Fibroblast of lung (primary cell): ENCODE data around the gene SNAPC3. TPM values are rescaled to one million over a fixed set of nuclear protein-coding genes. Genes with fewer than 3 reads are reported as not detected.
A peak's percentile ranks its signal among the peaks of the same experiment; 100 is the strongest.

Experiments
- DNase-seq, 2 donors: peaks; one replicate each; pipeline versions ENCODE4 v3.0.0 to v3.0.0-alpha.2; 2010; ENCODE audit warnings: low read depth in 2 of 2
- H2AFZ ChIP-seq: 2 replicates; pipeline ENCODE4 v1.5.1; 2012; ENCODE audit warnings: low read length, control low read depth, inconsistent platforms
- H3K27ac ChIP-seq: 2 replicates; pipeline ENCODE4 v1.5.1; 2011; ENCODE audit warnings: low read length, control low read depth; ENCODE audit not compliant: insufficient read depth
- H3K27me3 ChIP-seq: 2 replicates; pipeline ENCODE4 v1.5.1; 2011; ENCODE audit warnings: mild to moderate bottlenecking, low read length; ENCODE audit not compliant: control insufficient read depth, insufficient read depth
- H3K36me3 ChIP-seq: 2 replicates; pipeline ENCODE4 v1.5.1; 2011; ENCODE audit warnings: low read length; ENCODE audit not compliant: control insufficient read depth, insufficient read depth
- H3K4me1 ChIP-seq: 2 replicates; pipeline ENCODE4 v1.5.1; 2011; ENCODE audit warnings: low read length; ENCODE audit not compliant: control insufficient read depth, insufficient read depth; ENCODE audit errors: extremely low read depth
- H3K4me2 ChIP-seq: 2 replicates; pipeline ENCODE4 v1.5.1; 2011; ENCODE audit warnings: low read length, control low read depth; ENCODE audit not compliant: insufficient read depth; ENCODE audit errors: extremely low read depth
- H3K4me3 ChIP-seq, 4 experiments: fragments of 200-600 bp in 1 of 4; sonication (generic) in 1 of 4; replicated peaks in 1 of 4; 2 replicates each; pipeline ENCODE4 v1.5.1; 2011 to 2016; ENCODE audit warnings: low read length in 4 of 4, low read depth in 3 of 4, mild to moderate bottlenecking in 3 of 4, control low read depth in 2 of 4, inconsistent platforms in 1 of 4, mixed read lengths in 1 of 4; ENCODE audit not compliant: insufficient read depth in 1 of 4; ENCODE audit errors: control extremely low read depth in 1 of 4
- H3K79me2 ChIP-seq: 2 replicates; pipeline ENCODE4 v1.5.1; 2012; ENCODE audit warnings: mild to moderate bottlenecking, low read length, inconsistent platforms; ENCODE audit not compliant: control insufficient read depth, insufficient read depth
- H3K9ac ChIP-seq: 2 replicates; pipeline ENCODE4 v1.5.1; 2011; ENCODE audit warnings: mild to moderate bottlenecking, low read length, control low read depth; ENCODE audit not compliant: insufficient read depth
- H3K9me3 ChIP-seq: 2 replicates; pipeline ENCODE4 v1.5.1; 2012; ENCODE audit warnings: low read depth, low read length; ENCODE audit not compliant: control insufficient read depth, insufficient read depth
- H4K20me1 ChIP-seq: 2 replicates; pipeline ENCODE4 v1.5.1; 2011; ENCODE audit warnings: low read length; ENCODE audit not compliant: control insufficient read depth, insufficient read depth; ENCODE audit errors: extremely low read depth
- CTCF ChIP-seq, 2 donors: IDR thresholded peaks in 1 of 2; conservative IDR thresholded peaks in 1 of 2; 1 replicate in 1 of 2; 2 replicates in 1 of 2; pipeline ENCODE4 v1.5.1; 2011 to 2012; ENCODE audit warnings: low read length in 2 of 2, control low read depth in 1 of 2, inconsistent platforms in 1 of 2, low read depth in 1 of 2, mild to moderate bottlenecking in 1 of 2
- EZH2 ChIP-seq: IDR thresholded peaks from 2 replicates; pipeline ENCODE4 v1.5.1; 2012; ENCODE audit warnings: low read length, control low read depth, mild to moderate bottlenecking; ENCODE audit errors: missing control alignments
- polyA plus RNA-seq, 2 donors: library from polyadenylated mRNA; depleted of rRNA in 1 of 2; stranded (reverse) in 1 of 2; unstranded in 1 of 2; fragments of >200 nt; gene quantifications; 2 replicates each; pipeline ENCODE4 v1.2.1, GENCODE V29; 2011 to 2012; ENCODE audit warnings: missing spikeins in 1 of 2
- total RNA-seq: library from RNA; depleted of rRNA; stranded (reverse); fragments of >200 nt; gene quantifications from 2 replicates; pipeline ENCODE4 v1.2.1, GENCODE V29; 2014

Gene SNAPC3
- total and polyA plus RNA-seq, 2 donors (not counting 1 experiment from before 2014, with no cell fraction given), result 43.4 to 54.9 TPM

- H3K79me2 ChIP-seq, result no peaks in the 10 kb centered on the region
- H3K4me3 ChIP-seq, result no peak overlapping the region
- H2AFZ ChIP-seq, result no peak overlapping the region
- H3K27ac ChIP-seq, result no peak overlapping the region
- no peaks in the 10 kb centered on the region for H3K27me3 ChIP-seq
- H3K9me3 ChIP-seq, result no peaks in the 10 kb centered on the region
- no peaks in the 10 kb centered on the region for H3K36me3 ChIP-seq
- H3K9ac ChIP-seq, result no peak overlapping the region
- DNase-seq, result no peak
- no peaks in the 10 kb centered on the region for H3K4me1 ChIP-seq
- no peaks in the 10 kb centered on the region for H4K20me1 ChIP-seq
- TF ChIP-seq CTCF (conservative IDR thresholded peaks at IDR 0.05 in 1 of 2, IDR thresholded peaks at IDR 0.05 in 1 of 2; ENCODE audit: low read depth in 1 of 2, low read length in 2 of 2) (no peak), EZH2 (no peak)
- no peak overlapping the region for H3K4me2 ChIP-seq
These were observed 62.1 kb downstream of the SNAPC3 start for GRCh38 chr9:15484802-15485201.

- no peak overlapping the region for H3K4me2 ChIP-seq
- H3K79me2 ChIP-seq, result no peaks in the 10 kb centered on the region
- TF ChIP-seq CTCF (conservative IDR thresholded peaks at IDR 0.05 in 1 of 2, IDR thresholded peaks at IDR 0.05 in 1 of 2; ENCODE audit: low read depth in 1 of 2, low read length in 2 of 2), result peak; percentile 34 to 55
- TF ChIP-seq EZH2, result no peak
- no peak overlapping the region for H2AFZ ChIP-seq
- H3K27me3 ChIP-seq, result no peaks in the 10 kb centered on the region
- H3K27ac ChIP-seq, result no peak overlapping the region
- no peak overlapping the region for H3K4me3 ChIP-seq
- H4K20me1 ChIP-seq, result no peaks in the 10 kb centered on the region
- H3K9me3 ChIP-seq, result no peaks in the 10 kb centered on the region
- H3K9ac ChIP-seq, result no peak overlapping the region
- DNase-seq, result peak in 1 of 2 donors; percentile 45
- H3K4me1 ChIP-seq, result no peaks in the 10 kb centered on the region
- no peaks in the 10 kb centered on the region for H3K36me3 ChIP-seq
These were observed 63.4 kb downstream of the SNAPC3 start for GRCh38 chr9:15485836-15486666.

GRCh38 chr9:15491950-15492349 lies 69.3 kb downstream of the SNAPC3 start:
- no peaks in the 10 kb centered on the region for H3K79me2 ChIP-seq
- H3K9me3 ChIP-seq, result no peaks in the 10 kb centered on the region
- TF ChIP-seq EZH2 (no peak), CTCF (conservative IDR thresholded peaks at IDR 0.05 in 1 of 2, IDR thresholded peaks at IDR 0.05 in 1 of 2; ENCODE audit: low read depth in 1 of 2, low read length in 2 of 2) (no peak)
- no peak for DNase-seq
- H3K36me3 ChIP-seq, result no peaks in the 10 kb centered on the region
- no peak overlapping the region for H3K9ac ChIP-seq
- no peak overlapping the region for H2AFZ ChIP-seq
- no peaks in the 10 kb centered on the region for H3K27me3 ChIP-seq
- H4K20me1 ChIP-seq, result no peaks in the 10 kb centered on the region
- no peak overlapping the region for H3K4me2 ChIP-seq
- H3K4me1 ChIP-seq, result no peaks in the 10 kb centered on the region
- no peak overlapping the region for H3K27ac ChIP-seq
- H3K4me3 ChIP-seq, result no peak overlapping the region
